Neural crest cell (in vitro differentiated cells): Measurements from ENCODE around the gene AHNAK2. TPM values are rescaled to one million over a fixed set of nuclear protein-coding genes. Genes with fewer than 3 reads are reported as not detected.

Source experiments
- DNase-seq: peaks from one replicate; pipeline ENCODE4 v3.0.0; 2021; ENCODE audit warnings: low read depth, mixed read lengths, low spot score
- H3K27ac Mint-ChIP-seq: one replicate; pipeline ENCODE4 v1.8.0; 2021; ENCODE audit warnings: mild to moderate bottlenecking, mixed read lengths; ENCODE audit not compliant: unreplicated experiment
- H3K27me3 Mint-ChIP-seq: 2 replicates; pipeline ENCODE4 v1.8.0; 2021; ENCODE audit warnings: low read depth, mild to moderate bottlenecking, mixed read lengths
- H3K36me3 Mint-ChIP-seq: 2 replicates; pipeline ENCODE4 v1.8.0; 2021; ENCODE audit warnings: low read depth, mild to moderate bottlenecking, mixed read lengths
- H3K4me1 Mint-ChIP-seq: 2 replicates; pipeline ENCODE4 v1.8.0; 2021; ENCODE audit warnings: mixed read lengths
- H3K4me3 Mint-ChIP-seq: one replicate; pipeline ENCODE4 v1.8.0; 2021; ENCODE audit warnings: mild to moderate bottlenecking, mixed read lengths
- H3K9me3 Mint-ChIP-seq: 2 replicates; pipeline ENCODE4 v1.8.0; 2021; ENCODE audit warnings: mixed read lengths
- total RNA-seq: library from RNA; stranded (reverse); gene quantifications from 2 replicates; pipeline ENCODE4 v1.2.1, GENCODE V29; 2021
- TF ChIP-seq, protein P1 (sequence below): fragments of 200-600 bp; sonication (generic); conservative IDR thresholded peaks from 2 replicates; pipeline ENCODE4 v1.5.0; 2021; ENCODE audit warnings: antibody characterized with exemption, mild to moderate bottlenecking

Gene AHNAK2
- total RNA-seq, 1 donor from 2014 or later, result 1.4 TPM

DNA sequence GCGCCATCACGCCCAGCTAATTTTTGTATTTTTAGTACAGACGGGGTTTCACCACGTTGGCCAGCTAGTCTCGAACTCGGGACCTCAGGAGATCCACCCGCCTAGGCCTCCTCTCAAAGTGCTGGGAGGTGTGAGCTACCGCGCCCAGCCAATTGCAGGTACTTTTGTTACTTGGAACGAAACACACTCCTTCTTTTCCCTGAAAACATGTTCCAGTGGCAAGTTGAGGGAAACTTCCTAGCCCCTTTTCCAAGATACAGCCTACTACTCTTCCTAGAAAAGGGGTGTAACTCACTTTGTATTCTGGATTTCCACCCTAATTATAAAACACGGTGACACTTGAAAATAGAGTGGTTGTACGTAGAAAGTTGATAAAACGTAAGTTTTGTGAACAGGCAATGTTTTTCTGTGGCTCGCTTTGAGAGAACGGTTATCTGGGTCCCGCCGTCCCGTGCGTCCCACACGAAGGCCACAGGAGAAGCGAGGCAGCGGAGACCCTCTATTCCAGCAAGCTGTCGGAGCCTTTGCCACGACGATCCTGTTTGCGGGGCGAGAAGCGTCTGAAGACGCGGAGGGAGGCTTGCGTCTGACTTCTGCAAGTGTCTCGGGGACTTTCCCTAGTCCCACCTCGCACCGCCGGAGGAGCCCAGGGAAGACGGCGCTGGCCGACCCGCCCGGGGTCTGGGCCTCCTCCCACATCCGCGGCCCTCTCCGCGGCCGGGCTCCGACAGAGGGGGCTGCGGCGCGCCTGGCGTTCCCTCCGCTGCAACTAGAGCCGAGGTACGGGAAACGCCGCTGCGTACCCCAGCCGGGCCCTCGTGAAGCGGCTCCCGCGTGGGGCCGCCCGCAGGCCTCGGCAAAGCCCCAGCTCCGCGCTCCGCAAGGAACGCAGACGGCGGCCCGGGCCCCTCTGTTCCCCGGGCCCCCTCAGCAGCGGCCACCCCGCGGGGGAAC, 42.0 kb upstream of the AHNAK2 start:
- Mint-ChIP-seq H3K36me3 (peaks cover 9% of the 10 kb centered on the region), H3K27me3 (no peaks in the 10 kb centered on the region), H3K4me1 (peaks cover 51% of the 10 kb centered on the region), H3K4me3 (peak overlapping the region; percentile 97), H3K27ac (peak overlapping the region; percentile 97), H3K9me3 (no peaks in the 10 kb centered on the region)
- TF ChIP-seq, protein P1, sequence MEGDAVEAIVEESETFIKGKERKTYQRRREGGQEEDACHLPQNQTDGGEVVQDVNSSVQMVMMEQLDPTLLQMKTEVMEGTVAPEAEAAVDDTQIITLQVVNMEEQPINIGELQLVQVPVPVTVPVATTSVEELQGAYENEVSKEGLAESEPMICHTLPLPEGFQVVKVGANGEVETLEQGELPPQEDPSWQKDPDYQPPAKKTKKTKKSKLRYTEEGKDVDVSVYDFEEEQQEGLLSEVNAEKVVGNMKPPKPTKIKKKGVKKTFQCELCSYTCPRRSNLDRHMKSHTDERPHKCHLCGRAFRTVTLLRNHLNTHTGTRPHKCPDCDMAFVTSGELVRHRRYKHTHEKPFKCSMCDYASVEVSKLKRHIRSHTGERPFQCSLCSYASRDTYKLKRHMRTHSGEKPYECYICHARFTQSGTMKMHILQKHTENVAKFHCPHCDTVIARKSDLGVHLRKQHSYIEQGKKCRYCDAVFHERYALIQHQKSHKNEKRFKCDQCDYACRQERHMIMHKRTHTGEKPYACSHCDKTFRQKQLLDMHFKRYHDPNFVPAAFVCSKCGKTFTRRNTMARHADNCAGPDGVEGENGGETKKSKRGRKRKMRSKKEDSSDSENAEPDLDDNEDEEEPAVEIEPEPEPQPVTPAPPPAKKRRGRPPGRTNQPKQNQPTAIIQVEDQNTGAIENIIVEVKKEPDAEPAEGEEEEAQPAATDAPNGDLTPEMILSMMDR, result peak; percentile 32
- peak; percentile 38 for DNase-seq

DNA sequence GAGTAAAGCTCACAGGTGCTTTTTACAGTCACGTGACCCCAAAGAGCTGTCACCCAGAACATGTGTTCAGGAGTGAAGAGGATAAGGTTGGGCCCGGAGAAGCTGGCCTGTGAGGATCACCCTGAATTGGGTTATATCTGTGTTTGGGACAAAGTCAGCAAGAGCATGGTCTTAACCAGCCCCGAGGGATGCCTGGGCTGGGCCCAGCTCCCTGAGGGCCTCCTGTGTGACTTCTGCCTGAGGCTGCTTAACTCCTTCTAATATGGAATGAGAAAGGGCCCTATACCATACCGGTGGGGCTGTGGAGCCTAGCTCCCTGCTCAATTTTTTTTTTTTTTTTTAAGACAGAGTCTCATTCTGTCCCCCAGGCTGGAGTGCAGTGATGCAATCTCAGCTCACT, 40.2 kb upstream of the AHNAK2 start:
- H3K36me3 Mint-ChIP-seq, result peaks cover 9% of the 10 kb centered on the region
- H3K27me3 Mint-ChIP-seq, result no peaks in the 10 kb centered on the region
- TF ChIP-seq, protein P1, result no peak
- H3K9me3 Mint-ChIP-seq, result no peaks in the 10 kb centered on the region
- H3K27ac Mint-ChIP-seq, result no peak overlapping the region
- no peak for DNase-seq
- H3K4me3 Mint-ChIP-seq, result peak overlapping the region; percentile 97
- peaks cover 66% of the 10 kb centered on the region for H3K4me1 Mint-ChIP-seq

DNA sequence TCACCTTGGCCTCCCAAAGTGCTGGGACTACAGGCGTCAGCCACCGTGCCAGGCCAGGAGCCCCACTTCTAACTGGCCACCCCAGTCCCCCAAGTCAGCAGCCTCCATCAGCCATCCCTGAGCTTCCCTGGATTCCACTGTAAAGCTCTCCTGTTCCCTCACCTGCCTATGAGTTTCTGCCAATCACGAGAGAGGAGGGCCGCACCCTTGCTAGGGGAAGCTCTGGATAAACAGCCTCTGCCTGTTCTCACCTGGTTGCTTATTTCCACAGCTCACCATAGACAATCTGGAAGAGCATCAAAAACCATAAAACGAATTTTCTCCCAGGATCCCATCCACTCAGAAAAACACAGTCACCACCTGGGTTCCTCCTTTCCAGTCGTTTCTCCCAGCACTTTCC, 37.7 kb upstream of the AHNAK2 start:
- H3K36me3 Mint-ChIP-seq, result peaks cover 9% of the 10 kb centered on the region
- no peaks in the 10 kb centered on the region for H3K27me3 Mint-ChIP-seq
- DNase-seq, result no peak
- no peak overlapping the region for H3K27ac Mint-ChIP-seq
- H3K4me3 Mint-ChIP-seq, result peak overlapping the region; percentile 79
- H3K4me1 Mint-ChIP-seq, result peaks cover 62% of the 10 kb centered on the region
- TF ChIP-seq, protein P1, result no peak
- H3K9me3 Mint-ChIP-seq, result no peaks in the 10 kb centered on the region

DNA sequence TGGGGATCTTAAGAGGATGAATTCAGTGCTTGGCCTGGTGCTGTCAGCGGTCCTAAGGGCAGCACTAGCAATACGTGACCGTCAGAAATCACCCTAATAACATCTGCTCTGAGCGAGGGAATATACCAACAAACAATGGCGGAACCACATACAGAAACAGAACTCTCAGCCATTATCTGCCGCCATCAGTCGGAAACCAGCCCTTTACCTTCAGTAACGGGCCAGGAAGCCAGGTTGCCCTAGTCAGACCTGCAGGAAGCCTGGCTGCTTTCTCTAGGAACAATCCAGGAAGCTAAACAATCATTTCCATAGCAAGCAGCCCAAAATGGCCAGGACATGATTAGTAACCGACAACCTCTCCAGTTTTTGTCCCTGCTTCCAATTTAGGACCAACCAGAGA, 37.1 kb upstream of the AHNAK2 start:
- no peak overlapping the region for H3K27ac Mint-ChIP-seq
- no peaks in the 10 kb centered on the region for H3K27me3 Mint-ChIP-seq
- H3K9me3 Mint-ChIP-seq, result no peaks in the 10 kb centered on the region
- H3K4me3 Mint-ChIP-seq, result peak overlapping the region; percentile 52
- H3K36me3 Mint-ChIP-seq, result peaks cover 9% of the 10 kb centered on the region
- DNase-seq, result no peak
- TF ChIP-seq, protein P1, result no peak
- H3K4me1 Mint-ChIP-seq, result peaks cover 62% of the 10 kb centered on the region

DNA sequence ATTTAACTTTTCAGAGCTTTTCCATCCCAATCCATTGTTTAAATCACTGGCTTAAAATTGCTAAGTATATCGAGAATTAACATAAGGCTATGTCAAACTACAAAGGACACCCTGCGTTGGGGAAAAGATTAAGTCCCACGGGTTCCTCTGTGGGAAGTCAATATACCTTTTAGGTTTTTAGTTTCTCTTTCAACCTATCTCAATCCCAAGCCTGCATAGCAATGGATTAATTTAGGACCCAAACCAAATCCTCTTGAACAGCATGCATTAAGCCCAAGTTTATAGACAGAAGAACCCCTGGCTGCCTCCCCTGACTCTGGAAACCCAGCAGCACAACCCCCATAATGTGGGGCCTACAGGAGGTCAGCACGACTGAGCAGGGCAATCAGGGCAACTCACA, 36.5 kb upstream of the AHNAK2 start:
- no peak for DNase-seq

More for the DNA sequence above, 36.5 kb upstream of the AHNAK2 start:
- H3K4me3 Mint-ChIP-seq, result peak overlapping the region; percentile 52
- H3K36me3 Mint-ChIP-seq, result peaks cover 9% of the 10 kb centered on the region
- no peak overlapping the region for H3K27ac Mint-ChIP-seq
- TF ChIP-seq, protein P1, result no peak
- peaks cover 56% of the 10 kb centered on the region for H3K4me1 Mint-ChIP-seq
- no peaks in the 10 kb centered on the region for H3K27me3 Mint-ChIP-seq
- H3K9me3 Mint-ChIP-seq, result no peaks in the 10 kb centered on the region
